Left ventricle myocardium inferior (tissue), 1 donor: ENCODE measurements around the gene CDC42BPB. TPM values are rescaled to one million over a fixed set of nuclear protein-coding genes. Genes with fewer than 3 reads are reported as not detected.

ENCODE experiments used
- DNase-seq: peaks from one replicate; pipeline ENCODE4 v3.0.0-alpha.2; 2020
- H3K27ac ChIP-seq: fragments of 200-600 bp; replicated peaks from 2 replicates; pipeline ENCODE4 v1.8.0; 2021
- H3K27me3 ChIP-seq: fragments of 200-600 bp; 2 replicates; pipeline ENCODE4 v1.8.0; 2021; ENCODE audit warnings: low read depth
- H3K36me3 ChIP-seq: fragments of 200-600 bp; 2 replicates; pipeline ENCODE4 v1.8.0; 2021
- H3K4me1 ChIP-seq: fragments of 200-600 bp; 2 replicates; pipeline ENCODE4 v1.8.0; 2021
- H3K4me3 ChIP-seq: fragments of 200-600 bp; 2 replicates; pipeline ENCODE4 v1.8.0; 2021; ENCODE audit warnings: mild to moderate bottlenecking, moderate library complexity
- H3K9me3 ChIP-seq: fragments of 200-600 bp; replicated peaks from 2 replicates; pipeline ENCODE4 v1.8.0; 2021
- intact Hi-C: fragments of 100-400 bp; cut with micrococcal nuclease; formaldehyde crosslinking; loops from one replicate; pipeline ENCODE4 v1.11.0; 2022
- total RNA-seq: library from RNA; stranded (reverse); fragmentation: NEBNext Ultra II Directional; extraction: Animal tissue kit (Norgen Biotek cat#: 25700); gene quantifications from one replicate; pipeline ENCODE4 v1.2.1, GENCODE V29; 2021
- TF ChIP-seq, protein P1 (sequence below): fragments of 200-600 bp; IDR thresholded peaks from 2 replicates; pipeline ENCODE4 v1.8.0; 2021; ENCODE audit warnings: antibody characterized with exemption, mild to moderate bottlenecking, borderline replicate concordance
- donor health status: DM: no; HTN: yes; CAD: no; lungs with severe emphysema.

CDC42BPB gene
- total RNA-seq, 1 donor from 2014 or later, result 67.1 TPM

- Histone ChIP-seq H3K27ac (no peak overlapping the region), H3K4me3 (no peak overlapping the region), H3K36me3 (no peaks in the 10 kb centered on the region), H3K9me3 (peaks cover 1% of the 10 kb centered on the region), H3K27me3 (no peaks in the 10 kb centered on the region), H3K4me1 (peaks cover 39% of the 10 kb centered on the region)
- no peak for DNase-seq
- TF ChIP-seq, protein P1, sequence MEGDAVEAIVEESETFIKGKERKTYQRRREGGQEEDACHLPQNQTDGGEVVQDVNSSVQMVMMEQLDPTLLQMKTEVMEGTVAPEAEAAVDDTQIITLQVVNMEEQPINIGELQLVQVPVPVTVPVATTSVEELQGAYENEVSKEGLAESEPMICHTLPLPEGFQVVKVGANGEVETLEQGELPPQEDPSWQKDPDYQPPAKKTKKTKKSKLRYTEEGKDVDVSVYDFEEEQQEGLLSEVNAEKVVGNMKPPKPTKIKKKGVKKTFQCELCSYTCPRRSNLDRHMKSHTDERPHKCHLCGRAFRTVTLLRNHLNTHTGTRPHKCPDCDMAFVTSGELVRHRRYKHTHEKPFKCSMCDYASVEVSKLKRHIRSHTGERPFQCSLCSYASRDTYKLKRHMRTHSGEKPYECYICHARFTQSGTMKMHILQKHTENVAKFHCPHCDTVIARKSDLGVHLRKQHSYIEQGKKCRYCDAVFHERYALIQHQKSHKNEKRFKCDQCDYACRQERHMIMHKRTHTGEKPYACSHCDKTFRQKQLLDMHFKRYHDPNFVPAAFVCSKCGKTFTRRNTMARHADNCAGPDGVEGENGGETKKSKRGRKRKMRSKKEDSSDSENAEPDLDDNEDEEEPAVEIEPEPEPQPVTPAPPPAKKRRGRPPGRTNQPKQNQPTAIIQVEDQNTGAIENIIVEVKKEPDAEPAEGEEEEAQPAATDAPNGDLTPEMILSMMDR, result no peak
- intact Hi-C loops, result no loop called here
These were observed 26.4 kb downstream of the CDC42BPB start for GRCh38 chr14:103030741-103031565.

DNA sequence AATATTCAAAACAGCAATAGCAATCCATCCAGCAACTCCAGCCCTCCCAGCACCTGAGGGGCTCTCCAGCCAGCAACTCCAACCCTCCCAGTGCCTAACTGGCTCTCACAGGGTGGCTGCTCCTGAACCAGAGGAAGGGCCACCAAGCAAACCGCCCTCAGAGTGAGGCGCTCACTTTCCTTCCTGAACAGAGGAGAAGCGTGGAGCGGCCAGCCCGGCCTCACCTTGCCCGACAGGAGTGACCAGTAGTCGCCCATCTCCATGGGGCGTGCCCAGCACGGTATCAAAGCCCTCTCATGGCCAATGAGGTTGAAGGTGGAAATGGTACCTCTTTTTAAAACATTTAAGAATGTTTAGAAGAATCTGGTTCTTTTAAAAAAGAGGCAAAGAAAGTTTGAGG, 27.4 kb downstream of the CDC42BPB start:
- Histone ChIP-seq H3K27ac (no peak overlapping the region), H3K27me3 (no peaks in the 10 kb centered on the region), H3K4me3 (no peak overlapping the region), H3K4me1 (peaks cover 39% of the 10 kb centered on the region), H3K36me3 (no peaks in the 10 kb centered on the region), H3K9me3 (peaks cover 4% of the 10 kb centered on the region)
- TF ChIP-seq, protein P1, result no peak
- no peak for DNase-seq
- intact Hi-C loops, result no loop called here

DNA sequence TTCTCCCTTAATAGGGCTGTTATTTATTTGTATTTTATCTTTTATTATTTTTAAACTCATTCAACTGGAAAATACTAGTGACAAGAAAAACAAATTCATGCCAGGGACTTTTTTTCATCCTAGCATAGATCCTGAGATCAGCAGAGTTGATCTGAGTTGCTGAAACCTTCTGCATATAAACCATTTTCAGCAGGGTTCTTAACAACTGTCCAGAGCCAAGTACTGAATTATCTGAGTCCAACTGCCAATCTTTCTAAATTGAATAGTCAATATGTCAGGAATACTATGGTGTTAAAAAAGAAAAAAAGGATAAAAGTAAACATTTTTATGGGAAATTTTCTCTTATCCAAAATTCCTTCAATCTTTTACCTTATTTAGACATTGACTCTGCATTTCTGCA, 28.6 kb downstream of the CDC42BPB start:
- Histone ChIP-seq H3K36me3 (no peaks in the 10 kb centered on the region), H3K4me3 (no peak overlapping the region), H3K4me1 (peaks cover 48% of the 10 kb centered on the region), H3K27ac (no peak overlapping the region), H3K9me3 (peaks cover 4% of the 10 kb centered on the region), H3K27me3 (no peaks in the 10 kb centered on the region)
- intact Hi-C loops, result no loop called here
- no peak for DNase-seq
- TF ChIP-seq, protein P1, result no peak

GRCh38 chr14:103028161-103028767, 29.1 kb downstream of the CDC42BPB start:
- Histone ChIP-seq H3K36me3 (no peaks in the 10 kb centered on the region), H3K4me3 (no peak overlapping the region), H3K9me3 (peaks cover 4% of the 10 kb centered on the region), H3K27me3 (no peaks in the 10 kb centered on the region), H3K27ac (no peak overlapping the region), H3K4me1 (peaks cover 49% of the 10 kb centered on the region)
- no peak for DNase-seq
- TF ChIP-seq, protein P1, result no peak
- intact Hi-C loops, result no loop called here

DNA sequence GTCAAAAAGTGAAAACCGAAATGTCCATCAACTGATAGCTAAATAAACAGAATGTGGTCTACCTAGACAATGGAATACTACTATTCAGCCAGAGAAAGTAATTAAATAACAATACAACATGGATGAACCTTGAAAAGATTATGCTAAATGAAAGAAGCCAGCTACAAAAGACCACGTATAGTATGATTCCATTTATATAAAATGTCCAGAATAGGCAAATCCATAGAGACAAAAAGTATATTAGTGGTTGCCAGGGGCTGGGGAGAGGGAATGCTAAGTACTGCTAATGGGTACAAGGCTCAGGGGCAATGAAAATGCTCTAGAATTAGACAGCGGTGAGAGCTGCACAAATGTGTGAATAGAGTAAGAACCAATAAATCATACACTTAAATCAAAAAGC, 29.9 kb downstream of the CDC42BPB start:
- TF ChIP-seq, protein P1, result no peak
- Histone ChIP-seq H3K27me3 (no peaks in the 10 kb centered on the region), H3K36me3 (no peaks in the 10 kb centered on the region), H3K4me1 (peaks cover 55% of the 10 kb centered on the region), H3K4me3 (no peak overlapping the region), H3K9me3 (peaks cover 4% of the 10 kb centered on the region), H3K27ac (no peak overlapping the region)
- intact Hi-C loops, result no loop called here
- no peak for DNase-seq
